ENCODE measurements around the gene FOXN3. TPM values are rescaled to one million over a fixed set of nuclear protein-coding genes. Genes with fewer than 3 reads are reported as not detected.

Gene FOXN3
- total RNA-seq, 1 donor from 2014 or later = 15.0 TPM

DNA sequence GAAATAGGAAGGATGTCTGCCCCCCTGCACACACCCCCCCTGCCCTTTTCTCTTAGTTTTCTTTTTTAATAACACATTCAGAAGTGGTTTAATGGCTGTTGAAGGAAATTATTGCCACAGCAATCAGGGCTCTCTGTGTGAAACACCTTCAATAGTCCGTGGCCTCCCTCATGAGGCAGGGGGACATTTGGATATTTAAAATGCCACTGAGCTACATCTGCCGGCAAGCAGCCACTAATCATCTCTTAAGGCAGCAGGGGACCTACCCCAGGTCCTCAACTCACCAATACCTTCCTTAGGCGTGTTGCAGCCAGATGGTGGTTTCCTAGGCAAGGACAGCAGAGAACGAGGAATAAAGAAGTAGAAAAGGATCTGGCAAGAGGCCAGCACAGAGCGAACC, 309.4 kb downstream of the FOXN3 start:
- DNase-seq (ENCODE audit: low read depth in 2 of 2) = no peak
